HG03558 (cell line): Measurements from ENCODE around the gene RBM26.

Source experiments
- ATAC-seq: cut with Tn5 transposase; IDR thresholded peaks from one replicate; pipeline ENCODE4 v1.9.1; 2021; ENCODE audit warnings: moderate number of reproducible peaks; ENCODE audit not compliant: unreplicated experiment; ENCODE audit errors: extremely low read depth

The RBM26 gene

DNA sequence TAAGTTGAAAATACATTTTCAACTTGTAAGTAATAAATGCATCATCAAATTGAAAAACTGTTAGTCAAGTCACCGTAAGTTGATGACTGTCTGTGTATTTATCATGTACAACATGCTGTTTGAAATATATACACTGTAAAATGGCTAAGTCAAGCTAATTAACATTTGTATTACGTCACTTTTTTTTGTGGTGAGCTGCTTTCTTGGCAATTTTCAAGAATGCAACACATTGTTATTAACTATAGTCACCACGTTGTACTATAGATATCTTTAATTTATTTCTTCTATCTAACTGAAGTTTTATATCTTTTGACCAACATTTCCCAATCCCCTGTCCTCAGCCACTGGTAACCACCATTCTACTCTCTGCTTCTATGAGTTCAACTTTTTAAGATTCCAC, 57.0 kb downstream of the RBM26 start:
- no peak for ATAC-seq

GRCh38 chr13:79346300-79346914, 59.6 kb downstream of the RBM26 start:
- ATAC-seq, result no peak

- ATAC-seq, result no peak
Observed at GRCh38 chr13:79341202-79341601, 64.9 kb downstream of the RBM26 start.

DNA sequence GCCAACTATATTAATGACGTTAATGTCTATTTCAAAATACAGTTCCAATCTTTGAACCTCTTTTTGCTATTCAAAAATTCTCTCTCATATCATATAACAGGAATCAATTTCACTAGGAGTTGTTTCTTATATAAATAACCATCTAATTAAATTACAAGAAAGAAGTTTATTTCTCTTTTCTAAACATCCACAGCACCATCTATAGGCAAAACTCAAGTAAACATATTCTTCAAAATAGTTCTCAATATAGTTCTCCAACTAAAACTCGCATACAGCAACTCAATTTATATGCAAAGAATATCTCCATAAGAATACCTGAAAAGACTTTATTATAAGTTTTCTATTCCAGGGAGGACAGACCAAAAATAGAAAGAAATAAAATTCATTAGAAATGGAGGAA, 65.6 kb downstream of the RBM26 start:
- ATAC-seq, result no peak

- no peak for ATAC-seq
Observed at GRCh38 chr13:79338343-79338742, 67.7 kb downstream of the RBM26 start.

DNA sequence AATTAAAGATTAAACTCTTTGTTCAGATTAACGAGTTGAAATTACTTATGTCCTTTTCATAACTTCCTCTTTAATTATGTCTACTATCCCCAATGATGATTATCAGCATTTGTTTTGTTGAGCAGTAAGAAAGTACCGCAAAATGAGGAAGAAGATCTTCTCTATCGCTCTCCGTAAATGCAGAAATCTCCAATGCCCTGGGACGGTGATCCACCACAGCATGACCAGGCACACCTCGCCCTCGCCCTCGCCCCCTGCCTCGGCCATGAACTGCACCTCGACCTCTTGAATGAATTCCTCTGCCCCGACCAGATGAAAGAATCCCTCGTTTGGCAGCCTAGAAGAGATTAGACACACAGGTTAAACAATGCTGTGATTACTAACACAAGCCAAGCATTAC, 69.1 kb downstream of the RBM26 start:
- ATAC-seq, result no peak

GRCh38 chr13:79328510-79328909, 77.5 kb downstream of the RBM26 start:
- no peak for ATAC-seq

GRCh38 chr13:79320433-79320832, 85.6 kb downstream of the RBM26 start:
- ATAC-seq, result no peak

GRCh38 chr13:79318664-79319063, 87.4 kb downstream of the RBM26 start:
- ATAC-seq, result no peak

DNA sequence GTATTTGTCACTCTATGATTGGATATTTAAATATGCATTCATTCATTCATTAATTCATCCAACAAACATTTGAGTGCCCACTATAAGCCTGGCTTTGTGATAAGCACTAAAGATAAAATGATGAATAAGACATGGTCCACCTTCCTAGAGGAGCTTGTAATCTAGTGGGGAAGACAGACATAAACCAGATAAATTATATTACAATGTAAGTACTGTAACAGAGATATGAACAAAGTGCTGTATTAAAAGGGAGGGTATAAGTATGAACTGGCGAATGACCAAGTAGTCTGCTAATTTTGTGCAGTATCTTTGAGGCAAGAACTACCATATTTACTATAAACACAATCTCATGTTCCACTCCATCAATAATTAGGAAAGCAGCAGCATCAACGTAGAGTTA, 88.2 kb downstream of the RBM26 start:
- no peak for ATAC-seq

DNA sequence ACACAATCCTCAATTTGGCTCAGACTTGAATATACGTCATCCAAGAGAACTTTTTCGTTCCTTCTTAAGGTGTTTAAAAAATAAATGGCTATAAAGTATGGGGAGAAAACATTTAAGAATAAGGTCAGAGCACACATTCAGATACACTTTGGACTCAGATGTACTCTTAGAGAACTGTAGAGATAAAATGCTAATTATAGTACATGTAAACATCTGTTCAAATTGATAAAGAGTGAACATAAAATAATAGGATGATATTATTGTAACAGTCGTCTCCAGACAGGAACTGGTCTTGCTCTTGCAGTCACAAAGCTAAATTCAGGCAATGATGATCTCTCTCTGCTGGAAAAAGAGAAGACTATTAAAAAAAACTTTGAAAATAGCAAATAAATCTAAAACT, 91.4 kb downstream of the RBM26 start:
- ATAC-seq, result no peak

DNA sequence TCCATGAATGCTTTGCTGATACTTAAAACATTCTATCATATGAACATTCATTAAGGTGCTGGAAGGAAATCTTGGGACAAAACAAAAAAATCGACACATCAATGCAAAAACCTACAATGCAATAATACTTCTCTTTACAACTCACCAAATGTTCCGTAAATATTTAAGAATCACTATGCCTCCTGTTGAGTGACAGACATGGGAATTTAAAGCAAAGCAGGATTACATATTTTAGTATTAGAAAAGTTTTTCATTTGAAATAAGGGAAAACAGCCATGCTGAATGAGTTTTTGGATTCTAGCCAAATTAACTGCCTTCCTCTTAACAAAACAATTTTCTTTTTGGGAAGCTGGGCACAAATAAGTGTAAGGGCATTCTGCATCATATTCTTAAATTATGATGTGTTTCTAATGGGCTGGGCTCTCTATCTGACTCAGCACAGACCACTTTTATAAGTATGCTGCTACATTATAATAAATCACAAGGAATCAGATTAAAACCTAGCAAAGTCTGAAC, 93.7 kb downstream of the RBM26 start:
- ATAC-seq, result no peak

DNA sequence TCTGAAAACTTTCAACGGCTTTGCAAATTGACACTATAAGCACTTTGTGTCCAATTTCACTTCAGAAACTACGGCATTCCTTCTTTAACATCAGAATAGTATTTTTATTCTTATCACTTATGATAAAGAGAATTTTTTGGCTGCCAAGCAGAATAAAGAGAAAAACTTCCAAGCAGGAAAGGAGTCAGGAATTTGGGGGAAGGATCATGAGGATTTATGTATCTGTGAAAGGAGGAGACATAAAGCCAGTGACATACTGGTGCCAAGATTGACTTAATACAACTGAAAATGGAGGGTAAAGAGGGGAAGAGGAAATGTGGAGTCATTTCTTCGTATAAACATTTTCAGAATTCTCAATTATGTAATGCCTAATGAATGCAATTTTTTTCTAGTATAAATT, 94.7 kb downstream of the RBM26 start:
- ATAC-seq, result no peak

DNA sequence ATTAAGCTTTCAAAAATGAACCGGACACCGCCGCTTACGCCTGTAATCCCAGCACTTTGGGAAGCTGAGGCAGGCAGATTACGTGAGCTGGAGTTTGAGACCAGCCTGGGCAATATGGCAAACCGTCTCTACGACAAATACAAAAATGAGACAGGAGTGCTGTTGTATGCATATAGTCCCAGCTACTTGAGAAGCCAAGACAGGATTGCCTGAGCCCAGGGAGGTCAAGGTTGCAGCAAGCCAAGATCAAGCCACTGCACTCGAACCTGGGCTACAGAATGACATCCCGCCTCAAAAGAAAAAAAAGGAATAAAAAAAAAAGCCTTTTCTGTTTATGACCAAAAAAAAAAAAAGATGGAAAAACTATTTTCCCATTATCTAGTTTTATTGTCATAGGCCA, 96.4 kb downstream of the RBM26 start:
- ATAC-seq, result no peak

DNA sequence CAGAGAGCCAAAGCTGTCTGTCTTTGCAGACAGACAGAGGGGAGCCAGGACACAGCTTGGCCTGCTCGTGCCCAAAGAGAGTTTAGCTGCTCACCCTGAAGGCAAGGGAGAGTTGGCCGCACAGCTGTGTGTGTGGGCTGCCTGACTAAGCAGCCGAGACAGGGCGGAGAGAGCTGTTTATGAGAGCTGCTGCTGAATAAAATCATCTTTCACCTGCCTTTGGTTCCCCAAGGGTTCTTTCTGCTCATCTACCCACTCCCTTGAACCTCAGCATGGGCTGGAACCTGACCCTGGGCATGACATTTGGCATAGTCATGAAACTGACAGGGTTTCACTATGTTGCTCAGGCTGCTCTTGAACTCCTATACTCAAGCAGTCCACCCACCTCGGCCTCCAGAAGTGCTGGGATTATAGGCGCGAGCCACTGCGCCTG, 98.2 kb downstream of the RBM26 start:
- ATAC-seq, result no peak

DNA sequence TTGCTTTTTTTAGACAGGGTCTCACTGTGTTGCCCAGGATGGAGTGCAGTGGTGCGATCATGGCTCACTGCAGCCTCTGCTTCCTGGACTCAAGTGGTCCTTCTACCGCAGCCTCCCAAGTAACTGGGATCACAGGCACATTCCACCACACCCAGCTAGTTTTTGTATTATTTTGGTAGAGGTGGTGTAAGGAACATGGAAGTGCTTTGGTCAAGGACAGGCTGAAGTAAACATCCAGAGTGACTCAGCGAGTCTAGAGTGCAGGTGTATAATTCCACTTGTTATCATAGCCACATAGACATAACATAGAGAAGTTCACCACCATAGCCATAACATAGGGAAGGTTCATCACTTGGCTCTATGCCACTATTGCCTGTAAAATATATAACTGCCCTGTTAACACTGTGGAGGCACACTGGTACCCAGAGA, 98.6 kb downstream of the RBM26 start:
- ATAC-seq, result no peak

DNA sequence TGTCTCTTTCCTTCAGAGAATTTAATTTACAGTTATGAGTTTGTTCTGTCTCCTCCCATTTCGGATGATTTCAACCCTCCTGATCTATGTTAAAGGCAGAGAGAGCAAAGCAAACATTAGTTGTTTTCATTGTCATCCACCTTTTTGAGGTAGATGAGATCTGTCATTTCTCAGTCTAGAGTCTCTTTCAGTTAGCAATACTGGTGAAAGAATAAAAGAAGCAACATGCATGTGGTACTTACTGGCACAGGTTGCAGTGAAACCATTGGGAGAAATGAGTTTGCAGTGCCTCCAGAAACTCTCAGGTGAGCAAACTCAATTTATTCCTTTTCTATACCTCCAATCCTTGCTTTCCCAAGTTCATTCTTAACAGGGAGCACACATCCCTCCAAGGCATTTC, 99.4 kb downstream of the RBM26 start:
- no peak for ATAC-seq

GRCh38 chr13:79297128-79297527, 108.9 kb downstream of the RBM26 start:
- ATAC-seq, result no peak

GRCh38 chr13:79295906-79296706, 109.9 kb downstream of the RBM26 start:
- no peak for ATAC-seq

GRCh38 chr13:79290595-79291244, 115.3 kb downstream of the RBM26 start:
- ATAC-seq, result no peak

GRCh38 chr13:79289571-79289970, 116.5 kb downstream of the RBM26 start:
- no peak for ATAC-seq
